HG02588 (cell line): ENCODE data around the gene XIRP1.

Source experiments
- ATAC-seq: cut with Tn5 transposase; IDR thresholded peaks from one replicate; pipeline ENCODE4 v1.9.1; 2021; ENCODE audit warnings: mild to moderate bottlenecking, moderate library complexity; ENCODE audit not compliant: unreplicated experiment

The XIRP1 gene

GRCh38 chr3:39133822-39134221, 58.6 kb downstream of the XIRP1 start:
- ATAC-seq = peak; percentile 41
